Kidney (tissue), 14 donors: Measurements from ENCODE around the gene SPINT4. TPM values are rescaled to one million over a fixed set of nuclear protein-coding genes. Genes with fewer than 3 reads are reported as not detected.
"Not testable (repeated sequence)": the region's sequence is repeated elsewhere in the genome, so short reads cannot be mapped to it uniquely, and the experiment has no call there.

Experiments
- DNase-seq, 5 donors: peaks; one replicate each; pipeline ENCODE4 v3.0.0-alpha.2; 2013 to 2020
- FAIRE-seq: peaks from 2 replicates; lab custom pipeline; 2012; peaks lifted over from hg19 to GRCh38; lab: Jason Lieb, UNC
- H3K27ac ChIP-seq, 2 donors: one replicate each; pipeline ENCODE4 v1.7.0; 2013; ENCODE audit warnings: low read depth in 2 of 2, low read length in 2 of 2, inconsistent platforms in 1 of 2
- H3K27me3 ChIP-seq: one replicate; pipeline ENCODE4 v1.7.1; 2013; ENCODE audit warnings: low read length, inconsistent platforms; ENCODE audit not compliant: control insufficient read depth, insufficient read depth
- H3K36me3 ChIP-seq, 3 donors: one replicate each; pipeline versions ENCODE4 v1.7.0 to v1.7.1; 2013; ENCODE audit warnings: low read length in 3 of 3, control low read depth in 1 of 3, inconsistent platforms in 1 of 3; ENCODE audit not compliant: insufficient read depth in 3 of 3, control insufficient read depth in 2 of 3
- H3K4me1 ChIP-seq, 3 donors: one replicate each; pipeline versions ENCODE4 v1.7.0 to v1.7.1; 2013; ENCODE audit warnings: low read length in 3 of 3, inconsistent platforms in 1 of 3, low read depth in 1 of 3; ENCODE audit not compliant: control insufficient read depth in 2 of 3, insufficient read depth in 2 of 3
- H3K4me3 ChIP-seq, 3 donors: one replicate each; pipeline versions ENCODE4 v1.7.0 to v1.8.1; 2013; ENCODE audit warnings: low read length in 3 of 3, control low read depth in 1 of 3, inconsistent platforms in 1 of 3
- H3K9ac ChIP-seq, 3 donors: one replicate each; pipeline versions ENCODE4 v1.7.0 to v1.7.1; 2013; ENCODE audit warnings: low read length in 3 of 3, control low read depth in 1 of 3, inconsistent platforms in 1 of 3
- H3K9me3 ChIP-seq, 3 donors: one replicate each; pipeline versions ENCODE4 v1.7.0 to v1.7.1; 2013; ENCODE audit warnings: low read length in 3 of 3, control low read depth in 1 of 3, inconsistent platforms in 1 of 3; ENCODE audit not compliant: control insufficient read depth in 2 of 3, insufficient read depth in 1 of 3
- intact Hi-C: fragments of 100-400 bp; cut with DNase I; formaldehyde crosslinking; loops from one replicate; pipeline ENCODE4 v1.11.1; 2022
- polyA plus RNA-seq: library from polyadenylated mRNA; stranded (reverse); fragments of 350-450 nt; fragmentation: Illumina TruSeq; extraction: RNeasy Lipid Tissue Mini Kit (QIAGEN cat#74804); gene quantifications from one replicate; pipeline ENCODE4 v1.2.3, GENCODE V29; 2014; ENCODE audit warnings: low read depth, low replicate concordance; ENCODE audit not compliant: insufficient read depth
- total RNA-seq: library from RNA; stranded (reverse); fragmentation: NEBNext Ultra II Directional; extraction: Animal tissue kit (Norgen Biotek cat#: 25700); gene quantifications from one replicate; pipeline ENCODE4 v1.2.1, GENCODE V29; 2021
- TF ChIP-seq, protein P1 (sequence below): IDR thresholded peaks from 3 replicates; pipeline ENCODE4 v1.5.1; 2012; ENCODE audit warnings: mild to moderate bottlenecking, moderate library complexity, borderline replicate concordance; ENCODE audit not compliant: insufficient read depth; ENCODE audit errors: extremely low read depth
- donor health status: control.
- donor health status: control.
- donor health status: control.
- donor health status: control.
- donor health status: control.
- donor health status: DM: yes; HTN: yes; CAD: no.
- donor health status: Normal renal cell carcinoma (clear cell type).

Gene SPINT4
- total and polyA plus RNA-seq, 2 donors from 2014 or later, result not detected

GRCh38 chr20:45704969-45705637 lies 17.0 kb upstream of the SPINT4 start, which contains the start of gene WFDC10B:
Gene WFDC10B, minus strand, starts transcription at chr20:45705019. Its CDS starts 19,027 bp downstream, at chr20:45685992.
- intact Hi-C loops, result no loop called here
- no peak within 1 kb of the TSS for H3K4me3 ChIP-seq
- no peak within 1 kb of the TSS for H3K27ac ChIP-seq
- H3K4me1 ChIP-seq, result no peaks in the 10 kb centered on the region
- no peaks in the 10 kb centered on the region for H3K36me3 ChIP-seq
- TF ChIP-seq, protein P1, sequence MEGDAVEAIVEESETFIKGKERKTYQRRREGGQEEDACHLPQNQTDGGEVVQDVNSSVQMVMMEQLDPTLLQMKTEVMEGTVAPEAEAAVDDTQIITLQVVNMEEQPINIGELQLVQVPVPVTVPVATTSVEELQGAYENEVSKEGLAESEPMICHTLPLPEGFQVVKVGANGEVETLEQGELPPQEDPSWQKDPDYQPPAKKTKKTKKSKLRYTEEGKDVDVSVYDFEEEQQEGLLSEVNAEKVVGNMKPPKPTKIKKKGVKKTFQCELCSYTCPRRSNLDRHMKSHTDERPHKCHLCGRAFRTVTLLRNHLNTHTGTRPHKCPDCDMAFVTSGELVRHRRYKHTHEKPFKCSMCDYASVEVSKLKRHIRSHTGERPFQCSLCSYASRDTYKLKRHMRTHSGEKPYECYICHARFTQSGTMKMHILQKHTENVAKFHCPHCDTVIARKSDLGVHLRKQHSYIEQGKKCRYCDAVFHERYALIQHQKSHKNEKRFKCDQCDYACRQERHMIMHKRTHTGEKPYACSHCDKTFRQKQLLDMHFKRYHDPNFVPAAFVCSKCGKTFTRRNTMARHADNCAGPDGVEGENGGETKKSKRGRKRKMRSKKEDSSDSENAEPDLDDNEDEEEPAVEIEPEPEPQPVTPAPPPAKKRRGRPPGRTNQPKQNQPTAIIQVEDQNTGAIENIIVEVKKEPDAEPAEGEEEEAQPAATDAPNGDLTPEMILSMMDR, result no peak
- no peaks in the 10 kb centered on the region for H3K27me3 ChIP-seq
- H3K9me3 ChIP-seq, result no peaks in the 10 kb centered on the region
- FAIRE-seq (no peak), DNase-seq (no peak)
- no peak within 1 kb of the TSS for H3K9ac ChIP-seq

DNA sequence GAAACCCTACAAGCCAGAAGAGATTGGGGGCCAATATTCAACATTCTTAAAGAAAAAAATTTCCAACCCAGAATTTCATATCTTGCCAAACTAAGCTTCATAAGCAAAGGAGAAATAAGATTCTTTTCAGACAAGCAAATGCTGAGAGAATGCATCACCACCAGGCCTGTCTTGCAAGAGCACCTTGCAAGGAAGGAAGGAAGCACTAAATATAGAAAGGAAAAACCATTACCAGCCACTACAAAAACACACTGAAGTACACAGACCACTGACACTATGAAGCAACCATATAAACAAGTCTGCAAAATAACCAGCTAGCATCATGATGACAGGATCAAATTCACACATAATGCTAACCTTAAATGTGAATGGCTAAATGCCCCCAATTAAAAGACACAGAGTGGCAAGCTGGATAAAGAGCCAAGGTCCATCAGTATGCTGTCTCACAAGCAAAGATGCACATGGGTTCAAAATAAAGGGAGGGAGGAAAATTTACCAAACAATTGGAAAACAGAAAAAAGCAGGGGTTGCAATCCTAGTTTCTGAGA lies 5.9 kb upstream of the SPINT4 start:
- H3K27me3 ChIP-seq, intact Hi-C loops, H3K36me3 ChIP-seq, FAIRE-seq, DNase-seq, H3K27ac ChIP-seq, H3K9ac ChIP-seq, H3K9me3 ChIP-seq, H3K4me1 ChIP-seq, H3K4me3 ChIP-seq: not testable (repeated sequence)

GRCh38 chr20:45725134-45725533 lies 3.0 kb downstream of the SPINT4 start:
- no peaks in the 10 kb centered on the region for H3K27me3 ChIP-seq
- TF ChIP-seq, protein P1, result no peak
- intact Hi-C loops, result no loop called here
- H3K9ac ChIP-seq, result no peak overlapping the region
- no peak overlapping the region for H3K27ac ChIP-seq
- H3K36me3 ChIP-seq, result no peaks in the 10 kb centered on the region
- FAIRE-seq, result no peak
- no peak overlapping the region for H3K4me3 ChIP-seq
- no peaks in the 10 kb centered on the region for H3K4me1 ChIP-seq
- no peaks in the 10 kb centered on the region for H3K9me3 ChIP-seq
- no peak for DNase-seq

DNA sequence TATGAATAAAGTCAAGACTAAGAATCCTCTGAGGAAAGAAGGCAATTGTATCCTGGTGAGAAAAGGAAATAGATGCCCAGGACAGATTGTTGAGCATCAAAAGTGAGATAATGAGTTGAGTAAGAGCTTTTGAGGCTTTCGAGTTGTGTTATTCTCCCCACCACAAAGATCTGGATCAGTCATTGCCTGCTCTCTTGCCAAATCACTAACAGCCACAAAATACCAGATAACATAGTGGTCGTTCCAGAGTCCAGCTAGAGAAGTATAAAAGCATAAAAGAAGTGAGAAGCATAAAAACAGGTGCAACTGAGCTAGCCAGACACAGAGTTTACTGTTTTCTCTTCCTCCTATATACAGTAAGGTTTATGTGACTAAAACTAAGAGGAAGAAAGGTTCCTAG lies 4.9 kb downstream of the SPINT4 start:
- TF ChIP-seq, protein P1, result no peak
- no peaks in the 10 kb centered on the region for H3K36me3 ChIP-seq
- intact Hi-C loops, result no loop called here
- no peak for FAIRE-seq
- H3K4me1 ChIP-seq, result no peaks in the 10 kb centered on the region
- no peak overlapping the region for H3K27ac ChIP-seq
- no peak overlapping the region for H3K9ac ChIP-seq
- no peaks in the 10 kb centered on the region for H3K9me3 ChIP-seq
- H3K27me3 ChIP-seq, result no peaks in the 10 kb centered on the region
- H3K4me3 ChIP-seq, result no peak overlapping the region
- no peak for DNase-seq
